ENCODE results near the gene CST1.
"Not testable (repeated sequence)": the region's sequence is repeated elsewhere in the genome, so short reads cannot be mapped to it uniquely, and the experiment has no call there.

The CST1 gene

DNA sequence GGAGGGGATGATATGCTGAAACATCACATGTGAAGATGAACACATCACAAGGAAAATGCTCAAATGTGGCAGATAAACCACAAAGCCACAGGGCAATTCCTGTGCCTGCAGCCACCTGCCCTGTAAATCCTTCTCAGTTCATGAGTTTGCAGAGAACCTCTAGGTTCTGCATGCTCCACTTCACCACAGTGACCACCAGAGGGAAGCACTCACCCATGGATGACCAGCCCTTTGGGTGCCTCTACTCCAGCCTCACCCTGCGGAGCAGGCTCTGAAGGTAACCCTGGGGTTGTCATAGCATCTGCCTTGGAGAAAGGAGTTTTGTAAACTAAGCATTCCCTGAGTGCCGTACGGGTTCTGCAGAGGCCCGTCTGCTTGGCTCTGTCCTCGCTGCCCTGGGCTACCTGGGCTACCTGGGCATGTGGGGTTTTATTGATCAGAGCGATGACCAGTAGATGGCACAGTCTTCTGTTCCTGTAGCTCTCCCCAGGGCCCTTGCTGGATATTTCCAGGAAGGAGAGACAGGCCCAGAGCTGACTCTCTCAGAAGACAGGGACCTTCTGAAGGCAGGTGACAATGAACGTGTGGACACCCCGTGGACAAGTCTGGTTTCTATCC, 31.7 kb upstream of the CST1 start:
- Histone ChIP-seq H3K27me3 (no peaks in the 10 kb centered on the region), H3K27ac (no peak overlapping the region), H3K9me3 (no peaks in the 10 kb centered on the region), H3K4me1 (ENCODE audit: control insufficient read depth in 1 of 2, insufficient read depth in 1 of 2, low read depth in 1 of 2, low read length in 1 of 2) (no peaks in the 10 kb centered on the region), H3K4me3 (ENCODE audit: low read depth in 1 of 2, low read length in 1 of 2) (no peak overlapping the region), H3K36me3 (no peaks in the 10 kb centered on the region)
- TF ChIP-seq CTCF (IDR thresholded peaks at IDR 0.05): no peak

- not testable (repeated sequence) for H3K4me1 ChIP-seq (ENCODE audit: control insufficient read depth in 1 of 2, insufficient read depth in 1 of 2, low read depth in 1 of 2, low read length in 1 of 2); H3K27ac ChIP-seq; H3K27me3 ChIP-seq; H3K9me3 ChIP-seq; H3K36me3 ChIP-seq; H3K4me3 ChIP-seq (ENCODE audit: low read depth in 1 of 2, low read length in 1 of 2)
Observed at GRCh38 chr20:23778676-23779075, 27.9 kb upstream of the CST1 start.

- H3K27me3 ChIP-seq; H3K9me3 ChIP-seq; H3K4me1 ChIP-seq (ENCODE audit: control insufficient read depth in 1 of 2, insufficient read depth in 1 of 2, low read depth in 1 of 2, low read length in 1 of 2); H3K27ac ChIP-seq; H3K36me3 ChIP-seq; H3K4me3 ChIP-seq (ENCODE audit: low read depth in 1 of 2, low read length in 1 of 2): not testable (repeated sequence)
Observed at GRCh38 chr20:23777380-23777779, 26.6 kb upstream of the CST1 start.

GRCh38 chr20:23776067-23776771, 25.5 kb upstream of the CST1 start:
- H3K36me3 ChIP-seq: no peaks in the 10 kb centered on the region
- no peak overlapping the region for H3K27ac ChIP-seq
- no peaks in the 10 kb centered on the region for H3K9me3 ChIP-seq
- no peaks in the 10 kb centered on the region for H3K27me3 ChIP-seq
- no peaks in the 10 kb centered on the region for H3K4me1 ChIP-seq (ENCODE audit: control insufficient read depth in 1 of 2, insufficient read depth in 1 of 2, low read depth in 1 of 2, low read length in 1 of 2)
- no peak overlapping the region for H3K4me3 ChIP-seq (ENCODE audit: low read depth in 1 of 2, low read length in 1 of 2)
- no peak for TF ChIP-seq CTCF (IDR thresholded peaks at IDR 0.05)

- no peaks in the 10 kb centered on the region for H3K36me3 ChIP-seq
- H3K4me1 ChIP-seq (ENCODE audit: control insufficient read depth in 1 of 2, insufficient read depth in 1 of 2, low read depth in 1 of 2, low read length in 1 of 2): no peaks in the 10 kb centered on the region
- no peak for TF ChIP-seq CTCF (IDR thresholded peaks at IDR 0.05)
- H3K27me3 ChIP-seq: no peaks in the 10 kb centered on the region
- no peak overlapping the region for H3K27ac ChIP-seq
- H3K4me3 ChIP-seq (ENCODE audit: low read depth in 1 of 2, low read length in 1 of 2): no peak overlapping the region
- H3K9me3 ChIP-seq: no peaks in the 10 kb centered on the region
Observed at GRCh38 chr20:23774081-23774480, 23.3 kb upstream of the CST1 start.

DNA sequence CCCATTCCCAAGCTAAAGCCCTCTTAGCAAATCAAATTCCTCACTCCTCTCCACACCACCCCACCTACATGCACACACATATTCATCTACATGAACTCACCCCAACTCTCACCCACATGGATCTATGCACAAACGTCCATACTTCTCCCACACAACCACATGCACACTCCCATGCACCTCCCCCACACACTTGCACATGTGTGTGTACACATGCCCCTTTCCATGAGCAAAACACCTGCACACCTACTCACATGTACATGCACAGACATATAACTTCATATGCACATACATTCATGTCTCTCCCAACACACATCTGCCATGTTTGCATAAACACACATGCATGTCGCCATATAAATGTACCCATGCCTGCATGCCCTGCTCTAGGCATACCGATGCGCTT, 22.8 kb upstream of the CST1 start:
- no peak overlapping the region for H3K4me3 ChIP-seq (ENCODE audit: low read depth in 1 of 2, low read length in 1 of 2)
- H3K36me3 ChIP-seq: no peaks in the 10 kb centered on the region
- no peak for TF ChIP-seq CTCF (IDR thresholded peaks at IDR 0.05)
- no peak overlapping the region for H3K27ac ChIP-seq
- H3K27me3 ChIP-seq: no peaks in the 10 kb centered on the region
- H3K9me3 ChIP-seq: no peaks in the 10 kb centered on the region
- no peaks in the 10 kb centered on the region for H3K4me1 ChIP-seq (ENCODE audit: control insufficient read depth in 1 of 2, insufficient read depth in 1 of 2, low read depth in 1 of 2, low read length in 1 of 2)

All from neutrophil (primary cell).